Suppressor macrophage treated with lipopolysaccharide for 1 hour (primary cell): ENCODE results near the gene FUT2.

ENCODE experiments used
- DNase-seq, 3 donors: peaks; one replicate each; pipeline ENCODE4 v3.0.0-alpha.2; 2020 to 2022

FUT2 gene

DNA sequence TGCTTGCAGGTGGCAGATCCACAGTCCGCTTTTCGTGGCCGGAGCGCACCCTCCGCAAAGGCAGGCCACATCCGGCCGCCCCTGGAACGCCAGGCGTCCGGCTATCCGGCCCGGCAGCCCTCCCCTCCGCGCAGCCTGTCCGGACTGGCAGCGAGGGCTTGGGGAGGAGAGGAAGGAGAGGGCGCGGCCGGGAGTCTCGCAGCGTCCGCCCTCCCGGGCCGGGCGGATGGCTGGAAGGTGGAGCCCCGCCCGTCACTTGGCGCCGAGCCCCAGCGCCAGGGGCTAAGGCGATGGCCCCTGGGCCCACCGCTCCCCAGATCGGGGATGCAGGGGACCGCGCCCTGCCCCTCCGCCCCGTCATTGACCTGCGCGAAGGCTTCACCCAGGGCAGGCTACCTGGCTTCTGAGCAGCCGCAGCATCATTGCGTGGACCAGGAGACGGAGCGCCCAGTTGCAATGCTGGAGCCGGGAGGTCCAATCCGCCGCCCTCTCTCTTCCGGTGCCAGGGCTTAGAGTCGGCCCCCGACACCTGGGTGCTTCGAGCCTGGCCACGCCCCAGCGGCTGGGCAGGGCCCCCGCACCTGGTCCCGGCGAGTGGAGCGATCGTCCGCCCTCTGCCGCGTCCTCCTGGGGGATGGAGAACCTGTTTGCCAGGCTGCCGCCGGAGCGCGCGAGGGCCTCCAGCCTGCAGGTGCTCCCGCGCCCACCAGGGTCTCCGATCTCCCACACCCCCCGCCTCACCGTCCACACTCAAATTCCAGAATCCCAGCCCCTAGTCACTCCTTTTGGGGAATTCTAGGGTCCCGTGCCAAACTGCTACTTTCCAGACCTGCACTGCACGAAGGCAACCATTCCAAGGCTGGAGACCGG, 57.0 kb downstream of the FUT2 start, which contains the start of gene FUT1:
TSS of gene FUT1 (minus strand) at position 146 of the 870 bp plus-strand sequence. CDS start 1,360 bp downstream, outside the sequence.
- peak in 2 of 3 donors; percentile 31 to 62 for DNase-seq

DNA sequence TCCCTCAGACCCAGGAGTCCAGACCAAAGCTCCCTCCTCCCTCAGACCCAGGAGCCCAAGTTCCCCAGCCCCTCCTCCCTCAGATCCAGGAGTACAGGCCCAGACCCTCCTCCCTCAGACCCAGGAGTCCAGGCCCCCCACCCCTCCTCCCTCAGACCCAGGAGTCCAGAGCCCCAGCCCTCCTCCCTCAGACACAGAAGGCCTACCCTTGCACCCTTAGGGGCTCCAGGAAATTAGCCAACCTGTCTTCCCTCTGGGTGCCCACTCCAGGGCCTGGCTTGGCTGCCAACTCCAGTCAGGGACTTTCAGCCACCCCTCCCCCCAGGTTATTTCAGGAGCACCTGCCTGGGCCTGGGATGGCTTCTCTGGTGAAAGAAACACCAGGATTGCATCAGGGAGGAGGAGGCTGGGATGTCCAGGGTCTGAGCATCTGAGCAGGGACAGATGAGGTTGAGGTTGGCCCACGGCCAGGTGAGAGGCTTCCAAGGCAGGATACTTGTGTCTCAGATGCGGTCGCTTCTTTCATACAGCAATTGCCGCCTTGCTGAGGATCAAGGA, 59.4 kb downstream of the FUT2 start, which contains the start of gene FGF21:
TSS of gene FGF21 (plus strand) at position 441 of the 558 bp plus-strand sequence. CDS start 713 bp downstream, outside the sequence.
- no peak for DNase-seq
